Loucy (cell line): Measurements from ENCODE around the gene SPATA24.
A peak's percentile ranks its signal among the peaks of the same experiment; 100 is the strongest.

Source experiments
- H2AFZ ChIP-seq: fragments of 200-600 bp; sonication (generic); 2 replicates; pipeline ENCODE4 v1.6.0; 2016; ENCODE audit warnings: antibody characterized with exemption, mild to moderate bottlenecking, low read length, moderate library complexity
- H3F3A ChIP-seq: fragments of 200-600 bp; 2 replicates; pipeline ENCODE4 v1.6.0; 2016; ENCODE audit warnings: antibody characterized with exemption, low read depth, mild to moderate bottlenecking
- H3K27me3 ChIP-seq: fragments of 200-600 bp; sonication (generic); 2 replicates; pipeline ENCODE4 v1.6.1; 2014; ENCODE audit warnings: low read length, mild to moderate bottlenecking; ENCODE audit not compliant: insufficient read depth, poor library complexity, severe bottlenecking
- H3K36me3 ChIP-seq: fragments of 200-600 bp; sonication (generic); 2 replicates; pipeline ENCODE4 v1.6.1; 2016; ENCODE audit warnings: low read length; ENCODE audit not compliant: insufficient read depth
- H3K4me1 ChIP-seq: fragments of 200-600 bp; sonication (generic); 2 replicates; pipeline ENCODE4 v1.5.1; 2014; ENCODE audit warnings: low read length, mild to moderate bottlenecking; ENCODE audit not compliant: insufficient read depth, poor library complexity, severe bottlenecking
- H3K4me2 ChIP-seq: fragments of 200-600 bp; sonication (generic); 2 replicates; pipeline ENCODE4 v1.6.0; 2014; ENCODE audit warnings: antibody characterized with exemption, low read length, low read depth, mild to moderate bottlenecking; ENCODE audit not compliant: poor library complexity, severe bottlenecking
- H3K4me3 ChIP-seq: fragments of 200-600 bp; sonication (generic); 2 replicates; pipeline ENCODE4 v1.5.1; 2014; ENCODE audit warnings: low read length, mild to moderate bottlenecking, mixed read lengths; ENCODE audit not compliant: poor library complexity, severe bottlenecking
- H3K79me2 ChIP-seq: fragments of 200-600 bp; sonication (generic); 2 replicates; pipeline ENCODE4 v1.6.1; 2014; ENCODE audit warnings: low read length; ENCODE audit not compliant: insufficient read depth
- H3K9ac ChIP-seq: fragments of 200-600 bp; sonication (generic); 2 replicates; pipeline ENCODE4 v1.6.0; 2014; ENCODE audit warnings: mild to moderate bottlenecking, low read depth, low read length, moderate library complexity; ENCODE audit not compliant: poor library complexity, severe bottlenecking
- H3K9me2 ChIP-seq: fragments of 200-600 bp; sonication (generic); replicated peaks from 2 replicates; pipeline ENCODE4 v1.6.1; 2016; ENCODE audit warnings: low read depth, low read length, mixed read lengths
- H3K9me3 ChIP-seq: fragments of 200-600 bp; sonication (generic); 2 replicates; pipeline ENCODE4 v1.6.1; 2014; ENCODE audit warnings: mild to moderate bottlenecking, antibody characterized with exemption, low read length, low read depth; ENCODE audit not compliant: insufficient read depth
- H4K20me1 ChIP-seq: fragments of 200-600 bp; sonication (generic); 2 replicates; pipeline ENCODE4 v1.6.0; 2014; ENCODE audit warnings: antibody characterized with exemption, low read length, mild to moderate bottlenecking; ENCODE audit not compliant: insufficient read depth, poor library complexity, severe bottlenecking
- EZH2phosphoT487 ChIP-seq: fragments of 200-600 bp; IDR thresholded peaks from 2 replicates; pipeline ENCODE4 v1.6.1; 2018; ENCODE audit warnings: antibody characterized with exemption, mild to moderate bottlenecking, moderate library complexity, borderline replicate concordance
- TF ChIP-seq, protein P1 (sequence below): fragments of 200-600 bp; sonication (generic); conservative IDR thresholded peaks from 2 replicates; pipeline ENCODE4 v1.5.1; 2014; ENCODE audit warnings: mild to moderate bottlenecking, antibody characterized with exemption, low read length

Gene SPATA24

DNA sequence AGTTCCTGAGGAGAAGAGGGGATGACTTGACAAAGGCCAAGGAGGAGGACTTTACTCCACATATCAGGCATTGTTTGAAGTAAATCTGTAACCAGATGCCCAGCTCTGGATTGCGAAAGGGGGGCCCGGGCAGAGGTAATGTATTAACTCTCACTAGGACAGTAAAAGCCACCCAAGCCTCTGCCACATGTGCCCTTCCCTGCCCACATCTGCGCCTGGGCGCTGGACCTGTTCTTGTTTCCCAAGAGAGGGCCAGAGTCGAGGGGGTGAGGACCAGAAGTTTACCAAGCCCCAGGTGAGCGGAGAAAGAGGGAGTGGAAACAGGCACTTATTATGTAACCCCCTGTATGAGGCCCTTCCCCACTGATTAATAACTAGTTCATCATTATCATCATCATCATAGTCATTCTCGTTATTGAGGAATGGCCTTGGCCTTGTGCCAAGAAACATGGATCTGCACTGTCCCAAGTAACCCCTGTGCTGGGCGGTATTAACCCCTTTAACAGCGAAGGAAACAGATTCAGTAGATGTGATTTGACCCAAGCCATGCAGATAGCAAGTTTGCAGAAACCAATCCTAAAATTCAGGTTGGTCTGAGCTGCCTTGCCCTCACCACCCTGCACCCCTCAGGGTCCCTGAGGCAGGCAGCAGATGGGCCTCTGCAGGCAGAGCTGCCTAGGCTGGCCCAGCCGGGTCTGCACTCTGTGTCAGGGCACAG lies 20.5 kb downstream of the SPATA24 start, which contains the start of gene SLC23A1:
SLC23A1 (minus strand) TSS at position 23 of the 718 bp plus-strand sequence. CDS start 44 bp downstream, outside the sequence.
- peak within 1 kb of the TSS; percentile 87 for H3K4me2 ChIP-seq
- H4K20me1 ChIP-seq = peaks cover 41% of the 10 kb centered on the region
- H2AFZ ChIP-seq = no peak within 1 kb of the TSS
- H3K27me3 ChIP-seq = no peaks in the 10 kb centered on the region
- no peaks in the 10 kb centered on the region for H3K9me2 ChIP-seq
- H3K4me1 ChIP-seq = peaks cover 56% of the 10 kb centered on the region
- TF ChIP-seq EZH2phosphoT487 = no peak
- TF ChIP-seq, protein P1, sequence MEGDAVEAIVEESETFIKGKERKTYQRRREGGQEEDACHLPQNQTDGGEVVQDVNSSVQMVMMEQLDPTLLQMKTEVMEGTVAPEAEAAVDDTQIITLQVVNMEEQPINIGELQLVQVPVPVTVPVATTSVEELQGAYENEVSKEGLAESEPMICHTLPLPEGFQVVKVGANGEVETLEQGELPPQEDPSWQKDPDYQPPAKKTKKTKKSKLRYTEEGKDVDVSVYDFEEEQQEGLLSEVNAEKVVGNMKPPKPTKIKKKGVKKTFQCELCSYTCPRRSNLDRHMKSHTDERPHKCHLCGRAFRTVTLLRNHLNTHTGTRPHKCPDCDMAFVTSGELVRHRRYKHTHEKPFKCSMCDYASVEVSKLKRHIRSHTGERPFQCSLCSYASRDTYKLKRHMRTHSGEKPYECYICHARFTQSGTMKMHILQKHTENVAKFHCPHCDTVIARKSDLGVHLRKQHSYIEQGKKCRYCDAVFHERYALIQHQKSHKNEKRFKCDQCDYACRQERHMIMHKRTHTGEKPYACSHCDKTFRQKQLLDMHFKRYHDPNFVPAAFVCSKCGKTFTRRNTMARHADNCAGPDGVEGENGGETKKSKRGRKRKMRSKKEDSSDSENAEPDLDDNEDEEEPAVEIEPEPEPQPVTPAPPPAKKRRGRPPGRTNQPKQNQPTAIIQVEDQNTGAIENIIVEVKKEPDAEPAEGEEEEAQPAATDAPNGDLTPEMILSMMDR = no peak
- H3K9me3 ChIP-seq = no peaks in the 10 kb centered on the region
- H3K4me3 ChIP-seq = no peak within 1 kb of the TSS
- peaks cover 44% of the 10 kb centered on the region for H3K79me2 ChIP-seq
- H3F3A ChIP-seq = peaks cover 3% of the 10 kb centered on the region; the same call in 1 of the 2 replicates
- H3K36me3 ChIP-seq = peaks cover 3% of the 10 kb centered on the region; the same call in 1 of the 2 replicates
- peak within 1 kb of the TSS; percentile 99 for H3K9ac ChIP-seq

- H3K27me3 ChIP-seq = no peaks in the 10 kb centered on the region
- peaks cover 39% of the 10 kb centered on the region for H3K79me2 ChIP-seq
- TF ChIP-seq, protein P1 = no peak
- TF ChIP-seq EZH2phosphoT487 = no peak
- H3K9me2 ChIP-seq = no peaks in the 10 kb centered on the region
- peaks cover 52% of the 10 kb centered on the region for H3K4me1 ChIP-seq
- H3K4me2 ChIP-seq = no peak overlapping the region
- no peak overlapping the region for H3K9ac ChIP-seq
- no peak overlapping the region for H2AFZ ChIP-seq
- peaks cover under 1% of the 10 kb centered on the region; the same call in 1 of the 2 replicates for H3K36me3 ChIP-seq
- no peaks in the 10 kb centered on the region for H3K9me3 ChIP-seq
- H4K20me1 ChIP-seq = peaks cover 37% of the 10 kb centered on the region
- H3F3A ChIP-seq = peaks cover 1% of the 10 kb centered on the region; the same call in 1 of the 2 replicates
- H3K4me3 ChIP-seq = no peak overlapping the region
Measured at GRCh38 chr5:139382807-139383206, 21.1 kb downstream of the SPATA24 start.

DNA sequence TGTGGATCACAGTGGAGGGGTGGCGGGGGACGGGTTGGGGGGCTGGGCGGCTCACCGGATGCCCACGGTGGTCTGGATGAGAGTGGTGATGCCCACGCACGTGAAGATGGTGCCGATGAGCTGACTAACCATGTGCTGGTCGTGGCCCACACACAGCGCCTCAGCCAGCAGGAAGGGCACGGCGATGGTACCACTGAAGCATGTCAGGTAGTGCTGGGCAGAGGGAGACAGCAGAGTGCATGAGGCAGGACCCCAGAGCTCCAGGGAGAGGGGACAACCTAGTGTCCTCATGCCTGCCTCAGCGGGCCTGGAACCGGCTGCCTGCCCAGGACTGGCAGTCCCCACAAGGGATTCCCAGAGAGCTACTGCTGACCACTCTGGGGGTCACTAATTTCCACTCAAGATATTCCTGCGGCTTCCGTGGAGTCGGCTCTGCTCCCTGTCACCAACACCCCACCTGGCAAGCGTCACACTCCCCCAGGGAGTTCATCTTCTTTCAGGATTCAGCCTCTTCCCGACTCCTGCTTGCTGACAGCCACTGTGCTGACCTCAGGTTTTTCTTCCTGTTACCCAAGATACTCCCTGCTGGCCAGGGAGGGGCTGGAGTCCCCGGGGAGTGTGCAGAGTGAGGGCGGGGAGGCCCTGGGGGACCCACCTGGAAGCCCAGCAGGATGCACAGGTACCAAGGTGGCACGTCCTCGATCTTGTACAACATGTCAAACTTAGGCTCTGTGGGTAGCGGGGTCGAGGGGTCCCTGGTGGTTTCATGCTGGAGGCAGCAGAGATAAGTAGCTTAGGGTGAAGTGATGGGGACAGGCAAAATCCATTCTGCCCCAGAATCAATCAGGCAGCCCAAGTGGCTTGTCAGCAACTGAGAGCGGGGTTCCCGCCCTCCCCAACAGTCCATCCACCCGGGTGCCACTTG lies 21.8 kb downstream of the SPATA24 start:
- TF ChIP-seq, protein P1 = no peak
- no peak for TF ChIP-seq EZH2phosphoT487
- no peak overlapping the region for H3K4me3 ChIP-seq
- no peaks in the 10 kb centered on the region for H3K9me2 ChIP-seq
- H3K36me3 ChIP-seq = no peaks in the 10 kb centered on the region; the same call in 1 of the 2 replicates
- H4K20me1 ChIP-seq = peaks cover 34% of the 10 kb centered on the region
- no peak overlapping the region for H3K9ac ChIP-seq
- peaks cover 45% of the 10 kb centered on the region for H3K4me1 ChIP-seq
- H3F3A ChIP-seq = no peaks in the 10 kb centered on the region; the same call in 1 of the 2 replicates
- H3K4me2 ChIP-seq = no peak overlapping the region
- H3K27me3 ChIP-seq = no peaks in the 10 kb centered on the region
- no peak overlapping the region for H2AFZ ChIP-seq
- H3K9me3 ChIP-seq = no peaks in the 10 kb centered on the region
- peaks cover 31% of the 10 kb centered on the region for H3K79me2 ChIP-seq
